SU-DHL-6 (cell line): Measurements from ENCODE around the gene PRCD.

Experiments used
- H2AFZ ChIP-seq: fragments of 200-600 bp; sonication (generic); 2 replicates; pipeline ENCODE4 v1.6.1; 2014; ENCODE audit warnings: low read depth, mild to moderate bottlenecking, moderate library complexity, mixed read lengths, antibody characterized with exemption, low read length; ENCODE audit not compliant: severe bottlenecking
- H3F3A ChIP-seq: fragments of 200-600 bp; shearing (Covaris generic); 2 replicates; pipeline ENCODE4 v1.6.0; 2016; ENCODE audit warnings: antibody characterized with exemption, mild to moderate bottlenecking; ENCODE audit not compliant: insufficient read depth
- H3K27ac ChIP-seq: fragments of 200-600 bp; sonication (generic); 2 replicates; pipeline ENCODE4 v1.5.1; 2016; ENCODE audit warnings: low read depth, mild to moderate bottlenecking, low read length, moderate library complexity, mixed read lengths
- H3K27me3 ChIP-seq: fragments of 200-600 bp; sonication (generic), shearing (Covaris generic); 2 replicates; pipeline ENCODE4 v1.6.0; 2014; ENCODE audit warnings: mild to moderate bottlenecking, low read length
- H3K36me3 ChIP-seq: fragments of 200-600 bp; sonication (generic); 2 replicates; pipeline ENCODE4 v1.6.1; 2014; ENCODE audit warnings: mild to moderate bottlenecking, low read length, mixed read lengths
- H3K4me2 ChIP-seq: fragments of 300-600, 200-600 bp; shearing (Covaris generic), sonication (generic); 2 replicates; pipeline ENCODE4 v1.6.0; 2014; ENCODE audit warnings: low read length, low read depth, mild to moderate bottlenecking; ENCODE audit not compliant: poor library complexity, severe bottlenecking
- H3K4me3 ChIP-seq: fragments of 200-600 bp; sonication (generic); 2 replicates; pipeline ENCODE4 v1.5.1; 2014; ENCODE audit warnings: antibody characterized with exemption, low read length, mild to moderate bottlenecking, mixed read lengths; ENCODE audit not compliant: insufficient read depth, poor library complexity, severe bottlenecking
- H3K79me2 ChIP-seq: fragments of 200-600 bp; sonication (generic); 2 replicates; pipeline ENCODE4 v1.6.1; 2014; ENCODE audit warnings: mild to moderate bottlenecking, low read length, moderate library complexity; ENCODE audit not compliant: insufficient read depth
- H3K9ac ChIP-seq: fragments of 200-600 bp; sonication (generic); 2 replicates; pipeline ENCODE4 v1.7.0; 2014; ENCODE audit warnings: mild to moderate bottlenecking, low read length
- H3K9me2 ChIP-seq: fragments of 200-600 bp; sonication (generic); replicated peaks from 2 replicates; pipeline ENCODE4 v1.6.1; 2014; ENCODE audit warnings: low read length; ENCODE audit not compliant: insufficient read depth
- H3K9me3 ChIP-seq: fragments of 200-600 bp; sonication (generic); 2 replicates; pipeline ENCODE4 v1.6.1; 2014; ENCODE audit warnings: low read length, mixed read lengths; ENCODE audit not compliant: insufficient read depth
- H4K20me1 ChIP-seq: fragments of 200-600 bp; sonication (generic); 2 replicates; pipeline ENCODE4 v1.6.1; 2014; ENCODE audit warnings: low read depth, mild to moderate bottlenecking, antibody characterized with exemption, low read length, moderate library complexity, mixed read lengths
- CTCF ChIP-seq: fragments of 200-600 bp; sonication (generic); IDR thresholded peaks from one replicate; pipeline ENCODE4 v1.5.1; 2017; ENCODE audit warnings: antibody characterized with exemption, mild to moderate bottlenecking, low read length, moderate library complexity; ENCODE audit not compliant: insufficient read depth, poor library complexity, severe bottlenecking
- EZH2phosphoT487 ChIP-seq: fragments of 200-600 bp; sonication (generic), shearing (Covaris generic); conservative IDR thresholded peaks from 2 replicates; pipeline ENCODE4 v1.6.1; 2018; ENCODE audit warnings: mild to moderate bottlenecking, antibody characterized with exemption, low read length, moderate library complexity, mixed read lengths

Gene PRCD

GRCh38 chr17:76542984-76543383, 3.1 kb downstream of the PRCD start:
- no peak for TF ChIP-seq CTCF
- no peak for TF ChIP-seq EZH2phosphoT487

GRCh38 chr17:76543482-76543825, 3.6 kb downstream of the PRCD start:
- Histone ChIP-seq H3K9ac (no peak overlapping the region), H3K27me3 (no peaks in the 10 kb centered on the region)

More at GRCh38 chr17:76542984-76543383, 3.1 kb downstream of the PRCD start:
- Histone ChIP-seq H3K79me2 (no peaks in the 10 kb centered on the region), H2AFZ (no peak overlapping the region), H4K20me1 (no peaks in the 10 kb centered on the region), H3K4me3 (no peak overlapping the region), H3K9me3 (no peaks in the 10 kb centered on the region), H3K27ac (no peak overlapping the region), H3K9ac (no peak overlapping the region), H3K9me2 (no peaks in the 10 kb centered on the region), H3K27me3 (no peaks in the 10 kb centered on the region), H3F3A (no peaks in the 10 kb centered on the region), H3K36me3 (no peaks in the 10 kb centered on the region), H3K4me2 (no peak overlapping the region)

GRCh38 chr17:76543826-76544545, 4.1 kb downstream of the PRCD start:
- no peak overlapping the region for H3K4me3 ChIP-seq
- H3K36me3 ChIP-seq, result no peaks in the 10 kb centered on the region
- TF ChIP-seq CTCF, result no peak
- TF ChIP-seq EZH2phosphoT487, result no peak
- H3F3A ChIP-seq, result no peaks in the 10 kb centered on the region
- no peaks in the 10 kb centered on the region for H3K9me3 ChIP-seq
- no peaks in the 10 kb centered on the region for H3K79me2 ChIP-seq
- H2AFZ ChIP-seq, result no peak overlapping the region
- H3K4me2 ChIP-seq, result no peak overlapping the region
- H4K20me1 ChIP-seq, result no peaks in the 10 kb centered on the region
- no peak overlapping the region for H3K27ac ChIP-seq
- no peaks in the 10 kb centered on the region for H3K9me2 ChIP-seq
- H3K9ac ChIP-seq, result no peak overlapping the region
- no peaks in the 10 kb centered on the region for H3K27me3 ChIP-seq

More at GRCh38 chr17:76543482-76543825, 3.6 kb downstream of the PRCD start:
- no peak overlapping the region for H3K4me3 ChIP-seq
- H3K9me3 ChIP-seq, result no peaks in the 10 kb centered on the region
- H4K20me1 ChIP-seq, result no peaks in the 10 kb centered on the region
- TF ChIP-seq CTCF (no peak), EZH2phosphoT487 (no peak)
- no peak overlapping the region for H3K4me2 ChIP-seq
- H3K27ac ChIP-seq, result no peak overlapping the region
- H2AFZ ChIP-seq, result no peak overlapping the region
- no peaks in the 10 kb centered on the region for H3K79me2 ChIP-seq
- H3K36me3 ChIP-seq, result no peaks in the 10 kb centered on the region
- no peaks in the 10 kb centered on the region for H3F3A ChIP-seq
- H3K9me2 ChIP-seq, result no peaks in the 10 kb centered on the region
